ENCODE results near the gene ZNF581.

The ZNF581 gene

DNA sequence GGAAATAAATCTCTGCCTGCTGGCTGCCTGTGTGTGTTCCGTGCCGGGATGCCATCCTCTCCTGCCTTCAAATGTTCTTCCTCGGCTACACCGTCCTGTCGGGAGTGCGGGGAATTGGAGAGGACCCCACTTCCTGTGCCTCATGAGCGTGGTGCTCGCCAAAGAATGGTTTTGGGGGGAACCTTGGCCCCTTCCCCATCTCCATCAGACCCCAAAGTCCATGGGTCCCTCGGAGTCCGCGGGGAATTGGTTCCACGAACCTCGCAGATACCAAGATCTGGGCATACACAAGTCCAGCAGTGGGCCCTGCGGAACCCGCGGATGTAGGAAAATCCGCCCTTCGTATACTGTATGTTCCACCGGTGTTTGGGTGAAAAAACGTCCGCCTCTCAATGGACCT lies 40.3 kb upstream of the ZNF581 start:
- Histone ChIP-seq H3K9ac (ENCODE audit: low read length) (no peak overlapping the region), H3K36me3 (ENCODE audit: control insufficient read depth, insufficient read depth, low read length) (no peaks in the 10 kb centered on the region), H3K4me1 (ENCODE audit: control insufficient read depth, insufficient read depth, low read length) (peaks cover 18% of the 10 kb centered on the region), H3K27me3 (ENCODE audit: control insufficient read depth, insufficient read depth, low read length) (peaks cover 2% of the 10 kb centered on the region), H3K4me3 (ENCODE audit: low read length) (no peak overlapping the region), H3K27ac (ENCODE audit: low read depth, low read length) (no peak overlapping the region)

DNA sequence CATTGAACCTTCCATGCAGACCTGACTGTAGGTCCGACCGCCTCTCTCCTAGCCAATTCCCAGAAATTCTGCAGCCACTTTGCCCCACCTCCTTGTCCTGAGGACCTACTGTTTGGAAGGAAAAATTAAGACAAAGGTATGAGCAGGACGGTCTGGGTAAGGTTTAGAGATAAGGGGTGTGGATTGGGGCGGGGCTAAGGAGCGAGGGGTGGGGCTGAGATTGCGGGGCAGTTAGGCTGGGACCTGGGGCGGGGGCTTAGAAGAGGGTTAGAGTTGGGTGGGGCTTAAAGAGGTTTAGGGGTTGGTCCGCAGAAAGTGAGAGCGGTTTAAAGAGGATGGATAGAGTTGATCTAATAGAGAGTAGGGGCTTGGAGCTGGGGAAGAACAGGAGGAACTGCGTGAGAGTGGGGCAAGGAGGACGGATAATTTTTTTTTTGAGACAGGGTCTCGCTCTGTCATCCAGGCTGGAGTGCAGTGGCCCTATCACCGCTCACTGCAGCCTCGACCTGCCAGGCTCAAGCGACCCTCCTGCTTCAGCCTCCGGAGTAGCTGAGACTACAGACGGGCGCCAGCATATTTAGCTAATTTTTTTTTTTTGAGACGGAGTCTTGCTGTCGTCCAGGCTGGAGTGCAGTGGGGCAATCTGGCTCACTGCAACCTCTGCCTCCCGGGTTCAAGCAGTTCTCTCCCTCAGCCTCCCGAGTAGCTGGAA lies 39.7 kb upstream of the ZNF581 start:
- no peak overlapping the region for H3K27ac ChIP-seq (ENCODE audit: low read depth, low read length)
- no peaks in the 10 kb centered on the region for H3K36me3 ChIP-seq (ENCODE audit: control insufficient read depth, insufficient read depth, low read length)
- H3K4me3 ChIP-seq (ENCODE audit: low read length): no peak overlapping the region
- H3K4me1 ChIP-seq (ENCODE audit: control insufficient read depth, insufficient read depth, low read length): peaks cover 18% of the 10 kb centered on the region
- H3K27me3 ChIP-seq (ENCODE audit: control insufficient read depth, insufficient read depth, low read length): peaks cover 2% of the 10 kb centered on the region
- no peak overlapping the region for H3K9ac ChIP-seq (ENCODE audit: low read length)

DNA sequence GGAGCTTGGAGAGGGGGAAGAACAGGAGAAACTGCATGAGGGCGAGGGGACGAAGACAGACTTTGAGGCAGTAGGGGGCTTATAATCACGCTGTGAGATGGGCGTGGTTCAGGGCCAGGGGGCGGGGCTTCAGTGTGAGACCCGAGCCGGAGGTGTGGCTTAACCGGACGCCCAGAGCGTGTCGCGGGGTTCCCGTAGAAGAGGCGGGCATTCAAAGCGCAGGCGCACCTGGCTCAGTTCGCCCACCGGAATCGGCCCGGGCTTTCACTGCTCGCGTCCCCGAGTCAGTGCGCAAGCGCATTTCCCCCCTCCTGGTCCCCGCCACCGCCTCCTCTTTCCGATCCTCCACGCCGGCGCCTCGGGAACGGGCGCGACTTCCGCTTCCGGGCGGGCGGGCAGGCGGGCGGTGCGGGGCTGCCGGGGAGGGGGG lies 38.2 kb upstream of the ZNF581 start:
- Histone ChIP-seq H3K9ac (ENCODE audit: low read length) (peak overlapping the region; percentile 36), H3K4me3 (ENCODE audit: low read length) (peak overlapping the region; percentile 97), H3K4me1 (ENCODE audit: control insufficient read depth, insufficient read depth, low read length) (peaks cover 18% of the 10 kb centered on the region)

DNA sequence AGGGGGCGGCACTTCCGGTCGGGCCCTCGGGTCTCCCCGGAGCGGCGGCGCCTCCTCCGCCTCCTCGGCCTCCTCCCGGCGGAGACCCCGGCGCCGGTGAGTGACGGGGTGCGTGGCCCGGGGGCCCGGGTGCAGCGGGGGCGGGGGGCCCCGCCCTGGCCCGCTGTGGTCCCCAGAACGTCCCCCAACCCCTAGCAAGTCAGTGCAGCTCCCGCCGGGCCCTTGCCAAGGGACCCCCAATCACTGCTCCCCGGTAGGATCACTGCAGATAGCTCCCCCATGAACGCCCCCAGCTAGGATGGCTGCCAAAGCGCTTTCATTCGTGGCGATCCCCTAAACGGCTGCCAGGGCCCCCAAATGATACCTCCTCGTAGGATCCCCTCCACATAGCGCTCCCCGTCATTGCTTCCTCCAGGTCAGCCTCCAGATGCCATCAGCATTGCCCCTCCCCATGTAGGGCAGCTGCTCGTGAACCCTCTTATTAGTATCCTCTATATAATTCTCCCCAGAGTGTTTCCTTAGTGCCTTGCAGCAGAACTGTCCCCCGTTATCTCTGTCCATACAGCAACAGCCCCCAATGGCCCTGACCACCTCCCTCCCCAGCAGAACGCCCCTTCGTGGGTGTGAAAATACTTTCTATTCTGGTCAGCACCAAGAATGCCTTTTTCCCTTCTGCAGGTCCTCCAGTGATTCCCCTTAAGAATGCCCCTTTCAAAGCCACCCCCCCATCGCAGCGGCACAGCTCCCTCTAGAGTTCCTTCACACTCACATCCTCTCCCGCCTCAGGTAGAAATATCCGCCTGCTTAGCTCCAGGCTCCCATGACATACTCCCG lies 37.6 kb upstream of the ZNF581 start, which contains the start of gene ZNF865:
TSS of gene ZNF865 (plus strand) at position 11 of the 834 bp plus-strand sequence. CDS start 7,972 bp downstream, outside the sequence.
- peak within 1 kb of the TSS; percentile 97 for H3K4me3 ChIP-seq (ENCODE audit: low read length)
- peak within 1 kb of the TSS; percentile 94 for H3K27ac ChIP-seq (ENCODE audit: low read depth, low read length)
- peak within 1 kb of the TSS; percentile 91 for H3K9ac ChIP-seq (ENCODE audit: low read length)
- peaks cover 17% of the 10 kb centered on the region for H3K4me1 ChIP-seq (ENCODE audit: control insufficient read depth, insufficient read depth, low read length)
- peaks cover 4% of the 10 kb centered on the region for H3K36me3 ChIP-seq (ENCODE audit: control insufficient read depth, insufficient read depth, low read length)
- H3K27me3 ChIP-seq (ENCODE audit: control insufficient read depth, insufficient read depth, low read length): peaks cover 2% of the 10 kb centered on the region

More for the DNA sequence above, 38.2 kb upstream of the ZNF581 start:
- Histone ChIP-seq H3K36me3 (ENCODE audit: control insufficient read depth, insufficient read depth, low read length) (peaks cover 4% of the 10 kb centered on the region), H3K27ac (ENCODE audit: low read depth, low read length) (peak overlapping the region; percentile 94), H3K27me3 (ENCODE audit: control insufficient read depth, insufficient read depth, low read length) (peaks cover 2% of the 10 kb centered on the region)

DNA sequence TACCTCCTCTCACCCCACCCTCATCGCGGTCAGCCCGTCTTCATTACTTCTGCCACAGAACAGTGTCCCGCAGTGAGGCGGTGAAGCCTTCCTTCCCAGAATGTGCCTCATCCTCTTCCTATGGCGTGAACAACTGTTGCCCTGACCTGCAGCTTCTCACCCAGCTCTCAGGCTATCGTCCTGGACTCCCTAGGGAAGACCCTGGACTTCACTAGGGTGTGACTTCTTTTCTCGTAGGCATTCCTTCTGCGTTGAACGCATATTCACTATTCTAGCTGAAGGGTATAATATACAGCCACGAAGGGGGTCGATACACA lies 37.0 kb upstream of the ZNF581 start:
- Histone ChIP-seq H3K4me1 (ENCODE audit: control insufficient read depth, insufficient read depth, low read length) (peaks cover 12% of the 10 kb centered on the region), H3K4me3 (ENCODE audit: low read length) (peak overlapping the region; percentile 97), H3K27ac (ENCODE audit: low read depth, low read length) (peak overlapping the region; percentile 94), H3K27me3 (ENCODE audit: control insufficient read depth, insufficient read depth, low read length) (peaks cover 2% of the 10 kb centered on the region), H3K36me3 (ENCODE audit: control insufficient read depth, insufficient read depth, low read length) (peaks cover 4% of the 10 kb centered on the region), H3K9ac (ENCODE audit: low read length) (no peak overlapping the region)

DNA sequence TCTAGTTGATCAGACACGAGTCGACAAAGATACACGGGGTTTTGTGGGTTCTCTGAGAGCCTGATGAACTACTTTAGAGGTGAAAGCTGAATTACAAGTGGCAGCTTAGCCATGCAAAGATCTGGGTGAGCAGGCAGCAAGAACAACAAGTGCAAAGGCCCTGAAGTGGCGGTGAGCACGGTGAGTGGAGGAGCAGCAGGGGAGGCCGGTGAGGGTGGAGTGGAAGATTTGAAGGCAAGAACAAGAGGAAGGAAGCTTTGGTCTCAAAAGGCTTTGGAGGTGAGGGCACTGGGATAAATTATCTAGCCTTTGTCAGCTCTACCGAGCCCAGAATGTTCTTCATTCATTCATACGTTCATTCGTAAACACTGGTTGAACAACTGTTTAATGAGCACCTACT lies 36.6 kb upstream of the ZNF581 start:
- H3K4me1 ChIP-seq (ENCODE audit: control insufficient read depth, insufficient read depth, low read length): peaks cover 12% of the 10 kb centered on the region
- H3K9ac ChIP-seq (ENCODE audit: low read length): no peak overlapping the region
- H3K27me3 ChIP-seq (ENCODE audit: control insufficient read depth, insufficient read depth, low read length): peaks cover 2% of the 10 kb centered on the region
- H3K27ac ChIP-seq (ENCODE audit: low read depth, low read length): no peak overlapping the region
- peaks cover 4% of the 10 kb centered on the region for H3K36me3 ChIP-seq (ENCODE audit: control insufficient read depth, insufficient read depth, low read length)
- peak overlapping the region; percentile 97 for H3K4me3 ChIP-seq (ENCODE audit: low read length)

DNA sequence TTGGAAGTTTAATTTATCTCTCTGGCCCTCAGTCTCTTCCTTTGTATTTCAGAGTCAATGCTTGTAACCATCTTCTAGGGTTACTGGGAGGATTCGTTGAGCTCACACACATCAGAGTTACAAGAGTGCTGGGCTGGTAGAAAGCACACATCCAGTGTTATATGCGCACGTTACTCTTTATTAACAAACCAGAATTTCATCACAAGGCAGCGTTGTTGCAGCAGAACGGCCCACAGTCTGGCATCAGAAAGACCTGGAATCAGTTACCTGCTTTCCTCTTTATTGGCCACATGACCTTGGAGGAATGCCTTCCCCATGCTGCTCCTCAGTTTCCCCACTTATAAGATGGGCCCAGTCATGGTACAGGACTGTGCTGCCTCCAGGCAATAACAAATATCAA lies 34.1 kb upstream of the ZNF581 start:
- H3K27me3 ChIP-seq (ENCODE audit: control insufficient read depth, insufficient read depth, low read length): peaks cover 2% of the 10 kb centered on the region
- H3K4me3 ChIP-seq (ENCODE audit: low read length): no peak overlapping the region
- no peak overlapping the region for H3K9ac ChIP-seq (ENCODE audit: low read length)
- peaks cover 12% of the 10 kb centered on the region for H3K4me1 ChIP-seq (ENCODE audit: control insufficient read depth, insufficient read depth, low read length)
- no peak overlapping the region for H3K27ac ChIP-seq (ENCODE audit: low read depth, low read length)
- peaks cover 4% of the 10 kb centered on the region for H3K36me3 ChIP-seq (ENCODE audit: control insufficient read depth, insufficient read depth, low read length)

DNA sequence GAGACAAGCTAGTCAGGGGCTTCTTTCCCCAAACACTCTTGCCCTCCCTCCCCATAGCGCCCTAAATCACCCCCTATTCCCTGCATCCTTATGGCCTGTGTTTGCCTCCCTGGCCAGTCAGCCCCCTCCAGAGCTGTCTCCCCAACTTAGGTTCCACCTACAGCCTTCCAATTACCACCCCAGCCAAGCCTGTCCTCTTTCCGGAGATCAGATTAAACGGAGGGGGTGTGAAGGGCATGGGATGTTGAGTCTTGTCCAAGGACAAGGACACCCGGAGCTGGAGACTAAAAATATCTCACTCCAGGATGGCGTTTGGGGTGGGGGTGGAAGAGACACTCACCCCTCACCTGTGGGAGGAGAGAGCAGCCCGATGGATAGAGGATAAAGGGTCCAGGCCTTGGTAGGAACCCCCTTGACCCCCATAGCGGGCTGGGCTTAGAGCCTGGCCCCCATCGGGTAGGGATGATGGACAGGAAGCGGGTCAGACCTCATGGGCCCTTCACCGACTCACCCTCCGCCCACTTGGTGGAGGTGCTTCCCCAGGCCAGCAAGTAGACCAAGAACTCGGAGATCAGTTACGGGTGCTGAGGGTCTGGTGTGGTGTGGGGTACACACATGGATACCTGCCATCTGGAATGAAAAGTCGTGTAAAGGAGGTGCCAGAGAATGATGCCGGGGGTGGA lies 32.0 kb upstream of the ZNF581 start:
- Histone ChIP-seq H3K4me1 (ENCODE audit: control insufficient read depth, insufficient read depth, low read length) (peaks cover 4% of the 10 kb centered on the region), H3K27me3 (ENCODE audit: control insufficient read depth, insufficient read depth, low read length) (no peaks in the 10 kb centered on the region), H3K4me3 (ENCODE audit: low read length) (no peak overlapping the region), H3K36me3 (ENCODE audit: control insufficient read depth, insufficient read depth, low read length) (peaks cover 6% of the 10 kb centered on the region), H3K9ac (ENCODE audit: low read length) (no peak overlapping the region), H3K27ac (ENCODE audit: low read depth, low read length) (no peak overlapping the region)

DNA sequence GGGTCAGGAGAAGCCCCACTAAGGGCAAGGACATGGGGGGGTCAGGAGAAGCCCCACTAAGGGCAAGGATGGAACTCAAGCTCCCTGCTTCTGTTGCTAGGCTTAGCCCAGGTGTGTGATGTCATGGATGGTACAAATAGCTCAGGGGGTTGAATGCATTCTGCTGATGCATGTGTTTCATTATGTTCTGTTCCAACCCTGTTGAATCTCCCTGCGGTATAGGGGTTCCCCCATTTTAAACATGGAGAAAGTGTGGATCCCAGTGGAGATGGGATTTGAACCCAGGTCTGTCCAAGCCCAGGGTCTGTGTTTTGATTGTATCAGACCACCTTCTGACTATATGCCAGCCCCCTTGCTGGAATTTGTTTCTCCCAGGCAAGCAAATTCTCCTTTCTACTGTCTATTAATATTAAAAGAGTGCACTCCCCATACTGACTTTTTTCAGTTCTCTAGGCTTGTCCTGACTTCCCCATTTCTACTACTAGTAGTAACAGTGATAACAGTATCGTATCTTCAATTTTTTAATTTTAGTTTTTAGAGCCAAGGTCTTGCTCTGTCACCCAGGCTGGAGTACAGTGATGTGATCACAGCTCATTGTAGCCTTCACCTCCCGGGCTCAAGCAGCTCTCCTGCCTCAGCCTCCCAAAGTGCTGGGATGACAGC lies 31.3 kb upstream of the ZNF581 start:
- no peak overlapping the region for H3K4me3 ChIP-seq (ENCODE audit: low read length)
- no peak overlapping the region for H3K9ac ChIP-seq (ENCODE audit: low read length)
- peaks cover 6% of the 10 kb centered on the region for H3K36me3 ChIP-seq (ENCODE audit: control insufficient read depth, insufficient read depth, low read length)
- H3K4me1 ChIP-seq (ENCODE audit: control insufficient read depth, insufficient read depth, low read length): no peaks in the 10 kb centered on the region
- H3K27ac ChIP-seq (ENCODE audit: low read depth, low read length): no peak overlapping the region
- no peaks in the 10 kb centered on the region for H3K27me3 ChIP-seq (ENCODE audit: control insufficient read depth, insufficient read depth, low read length)

DNA sequence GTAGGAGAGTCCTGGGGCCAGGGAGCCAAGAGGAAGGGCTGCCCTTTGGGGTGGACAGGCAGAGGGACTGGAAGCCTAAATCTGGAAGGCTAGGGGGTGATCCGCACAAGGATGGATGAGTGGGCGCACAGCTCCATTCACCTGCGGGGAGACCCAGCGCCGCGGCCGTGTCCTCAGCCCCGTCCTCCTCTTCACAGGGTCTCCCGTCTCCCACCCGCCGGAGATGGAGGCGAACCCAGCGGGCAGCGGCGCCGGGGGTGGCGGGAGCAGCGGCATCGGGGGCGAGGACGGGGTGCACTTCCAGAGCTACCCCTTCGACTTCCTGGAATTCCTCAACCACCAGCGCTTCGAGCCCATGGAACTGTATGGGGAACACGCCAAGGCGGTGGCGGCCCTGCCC lies 30.1 kb upstream of the ZNF581 start:
- H3K4me1 ChIP-seq (ENCODE audit: control insufficient read depth, insufficient read depth, low read length): no peaks in the 10 kb centered on the region
- no peak overlapping the region for H3K27ac ChIP-seq (ENCODE audit: low read depth, low read length)
- H3K9ac ChIP-seq (ENCODE audit: low read length): no peak overlapping the region
- no peak overlapping the region for H3K4me3 ChIP-seq (ENCODE audit: low read length)
- H3K36me3 ChIP-seq (ENCODE audit: control insufficient read depth, insufficient read depth, low read length): peaks cover 6% of the 10 kb centered on the region
- H3K27me3 ChIP-seq (ENCODE audit: control insufficient read depth, insufficient read depth, low read length): no peaks in the 10 kb centered on the region

DNA sequence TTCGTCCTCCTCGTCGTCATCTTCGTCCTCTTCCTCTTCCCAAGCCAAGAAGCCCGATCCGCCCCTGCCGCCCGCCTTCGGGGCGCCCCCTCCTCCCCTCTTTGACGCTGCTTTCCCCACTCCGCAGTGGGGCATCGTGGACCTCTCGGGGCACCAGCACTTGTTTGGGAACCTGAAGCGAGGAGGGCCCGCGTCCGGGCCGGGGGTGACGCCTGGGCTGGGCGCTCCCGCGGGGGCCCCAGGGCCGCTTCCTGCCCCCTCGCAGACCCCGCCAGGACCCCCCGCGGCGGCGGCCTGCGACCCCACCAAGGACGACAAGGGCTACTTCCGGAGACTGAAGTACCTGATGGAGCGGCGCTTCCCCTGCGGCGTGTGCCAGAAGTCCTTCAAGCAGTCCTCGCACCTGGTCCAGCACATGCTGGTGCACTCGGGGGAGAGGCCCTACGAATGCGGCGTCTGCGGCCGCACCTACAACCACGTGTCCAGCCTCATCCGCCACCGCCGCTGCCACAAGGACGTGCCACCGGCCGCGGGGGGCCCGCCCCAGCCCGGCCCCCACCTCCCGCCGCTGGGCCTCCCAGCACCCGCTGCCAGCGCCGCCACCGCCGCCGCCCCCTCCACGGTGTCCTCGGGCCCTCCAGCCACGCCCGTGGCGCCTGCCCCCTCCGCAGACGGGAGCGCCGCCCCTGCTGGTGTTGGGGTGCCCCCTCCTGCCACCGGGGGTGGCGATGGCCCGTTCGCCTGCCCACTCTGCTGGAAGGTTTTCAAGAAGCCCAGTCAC lies 29.3 kb upstream of the ZNF581 start:
- H3K27me3 ChIP-seq (ENCODE audit: control insufficient read depth, insufficient read depth, low read length): no peaks in the 10 kb centered on the region
- no peak overlapping the region for H3K27ac ChIP-seq (ENCODE audit: low read depth, low read length)
- no peak overlapping the region for H3K4me3 ChIP-seq (ENCODE audit: low read length)
- peaks cover 6% of the 10 kb centered on the region for H3K36me3 ChIP-seq (ENCODE audit: control insufficient read depth, insufficient read depth, low read length)
- H3K4me1 ChIP-seq (ENCODE audit: control insufficient read depth, insufficient read depth, low read length): no peaks in the 10 kb centered on the region
- H3K9ac ChIP-seq (ENCODE audit: low read length): no peak overlapping the region
